NCI-H1105 treated with DMSO at 0.1 percent for 48 hours (cell line): ENCODE data around the gene ATXN2.
"Not testable (repeated sequence)": the region's sequence is repeated elsewhere in the genome, so short reads cannot be mapped to it uniquely, and the experiment has no call there.

Experiments used
- DNase-seq: peaks from one replicate; lab custom pipeline; 2025; lab: John Stamatoyannopoulos, UW

The ATXN2 gene

DNA sequence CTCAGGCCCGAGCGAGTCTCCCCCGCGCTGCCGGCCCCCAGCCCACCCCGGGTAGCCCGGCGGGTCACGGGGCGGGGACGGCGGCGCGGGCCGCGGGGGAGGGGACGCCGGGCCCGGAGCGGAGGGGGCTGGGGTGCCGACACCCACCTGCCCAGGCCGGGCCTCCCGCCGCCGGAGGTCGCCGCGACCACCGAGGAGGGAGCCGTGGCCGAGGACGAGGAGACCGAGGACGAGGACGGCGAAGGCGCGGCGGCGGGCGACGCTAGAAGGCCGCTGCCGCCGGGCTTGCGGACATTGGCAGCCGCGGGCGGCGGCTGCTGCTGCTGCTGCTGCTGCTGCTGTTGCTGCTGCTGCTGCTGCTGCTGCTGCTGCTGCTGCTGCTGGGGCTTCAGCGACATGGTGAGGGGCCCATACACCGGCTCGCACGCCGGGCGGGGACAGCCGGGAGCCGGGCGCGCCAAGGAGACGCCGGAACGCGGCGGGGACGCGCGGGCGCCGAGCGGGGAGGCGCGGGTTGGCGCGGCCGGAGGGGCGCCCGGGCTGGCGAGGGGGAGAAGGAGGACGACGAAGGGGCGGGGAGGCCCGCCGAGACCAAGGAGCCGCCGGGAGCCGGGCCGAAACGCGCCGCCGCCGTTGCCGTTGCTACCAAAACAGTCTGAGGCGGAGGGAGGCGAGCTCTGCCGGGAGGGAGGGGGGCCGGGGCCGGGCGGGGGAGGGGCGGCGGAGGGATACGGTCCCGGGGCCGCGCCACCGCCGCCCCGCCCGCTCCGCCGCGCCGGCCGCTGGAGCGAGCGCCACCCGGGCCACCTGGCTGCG, at the start of gene ATXN2:
ATXN2 (minus strand) TSS at position 679 of the 816 bp plus-strand sequence; CDS start at position 398, 281 bp downstream.
- peak; percentile 74 for DNase-seq

GRCh38 chr12:111645433-111645832, 46.3 kb upstream of the ATXN2 start:
- no peak for DNase-seq

GRCh38 chr12:111643427-111643826, 44.3 kb upstream of the ATXN2 start:
- no peak for DNase-seq

GRCh38 chr12:111642681-111643426, 43.7 kb upstream of the ATXN2 start:
- no peak for DNase-seq

- no peak for DNase-seq
Observed at GRCh38 chr12:111640506-111640905, 41.4 kb upstream of the ATXN2 start.

DNA sequence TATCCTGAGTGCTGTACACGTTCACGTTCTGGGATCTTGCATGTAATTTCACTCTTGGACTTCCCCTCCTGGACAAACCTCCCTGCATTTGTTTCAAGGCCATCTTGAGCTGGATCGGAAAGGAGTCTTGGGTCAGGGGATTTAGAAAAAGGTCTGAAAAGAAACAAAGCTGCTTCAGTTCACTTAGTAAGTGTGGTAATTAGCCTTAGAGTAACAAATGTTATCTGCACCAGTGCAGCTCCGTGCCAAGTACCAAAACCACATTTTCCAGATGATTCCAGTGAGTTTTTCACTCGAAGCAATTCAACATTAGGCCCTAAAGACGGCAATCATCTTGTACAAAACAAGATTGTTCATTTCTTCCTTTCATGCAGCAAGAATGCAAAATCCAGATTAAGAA, 39.4 kb upstream of the ATXN2 start:
- DNase-seq, result no peak

DNA sequence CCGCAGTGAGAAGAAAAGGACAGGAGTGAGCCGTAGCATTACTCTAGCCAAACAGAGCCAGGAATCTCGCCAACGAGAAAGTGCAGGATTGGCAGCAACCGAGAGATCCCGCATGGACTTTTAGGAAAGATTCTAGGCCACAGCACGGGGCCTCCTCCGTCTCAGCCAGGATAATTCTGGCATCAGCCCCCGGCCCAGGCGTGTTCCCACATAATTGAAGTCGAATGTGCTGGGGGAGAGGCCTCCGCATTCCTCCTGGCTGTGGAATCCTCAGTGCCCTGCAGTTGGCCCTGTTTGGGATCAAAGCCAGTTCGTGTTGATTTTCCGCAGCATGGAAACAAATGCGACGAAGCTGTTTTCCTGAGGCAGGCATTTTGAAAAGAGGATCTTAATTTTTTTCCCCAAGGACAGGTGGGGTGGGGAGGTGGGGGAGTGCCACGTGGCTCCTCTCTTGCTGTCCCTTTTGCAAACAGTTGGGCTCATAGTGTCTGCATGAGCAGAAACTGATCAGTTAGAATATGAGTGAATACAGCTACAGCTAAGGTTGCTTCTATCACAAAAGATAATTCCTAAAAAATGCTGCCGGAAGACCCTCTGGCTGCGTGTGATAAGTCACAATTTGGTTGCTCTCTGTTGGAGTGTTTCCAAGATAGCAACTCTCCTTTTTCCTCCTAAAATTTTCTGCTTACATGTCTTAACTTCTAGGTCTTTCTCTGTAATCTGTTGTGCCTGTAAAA, 37.3 kb upstream of the ATXN2 start:
- DNase-seq, result no peak

- no peak for DNase-seq
Observed at GRCh38 chr12:111635524-111635923, 36.4 kb upstream of the ATXN2 start.

DNA sequence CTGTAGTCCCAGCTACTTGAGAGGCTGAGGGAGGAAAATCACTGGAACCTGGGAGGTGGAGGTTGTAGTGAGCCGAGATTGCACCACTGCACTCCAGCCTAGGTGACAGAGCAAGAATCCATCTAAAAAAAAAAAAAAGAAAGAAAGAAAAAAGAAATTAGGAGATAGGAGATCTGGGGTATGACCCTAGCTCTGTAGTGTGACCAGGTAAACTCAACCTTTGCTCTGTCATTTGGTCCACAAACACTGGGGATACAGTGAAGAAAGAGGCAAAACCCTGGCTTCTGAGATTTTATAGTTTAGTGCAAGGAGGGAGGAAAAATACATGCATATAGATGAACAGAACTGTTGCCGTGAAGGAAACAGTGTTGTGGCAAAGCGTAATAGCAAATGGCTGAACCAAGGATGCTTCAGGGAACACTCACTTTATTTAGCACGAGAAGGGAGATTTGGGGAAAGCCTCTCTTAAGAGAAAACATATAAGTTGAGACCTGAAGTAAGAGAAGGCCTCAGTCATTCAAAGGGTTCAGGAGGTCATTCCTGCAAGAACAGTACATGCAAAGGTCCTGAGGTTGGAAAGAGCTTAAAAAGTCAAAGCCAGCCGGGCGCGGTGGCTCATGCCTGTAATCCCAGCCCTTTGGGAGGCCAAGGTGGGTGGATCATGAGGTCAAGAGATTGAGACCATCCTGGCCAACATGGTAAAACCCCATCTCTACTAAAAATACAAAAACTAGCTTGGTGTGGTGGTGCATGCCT, 29.6 kb upstream of the ATXN2 start:
- no peak for DNase-seq

- no peak for DNase-seq
Observed at GRCh38 chr12:111626230-111626629, 27.1 kb upstream of the ATXN2 start.

DNA sequence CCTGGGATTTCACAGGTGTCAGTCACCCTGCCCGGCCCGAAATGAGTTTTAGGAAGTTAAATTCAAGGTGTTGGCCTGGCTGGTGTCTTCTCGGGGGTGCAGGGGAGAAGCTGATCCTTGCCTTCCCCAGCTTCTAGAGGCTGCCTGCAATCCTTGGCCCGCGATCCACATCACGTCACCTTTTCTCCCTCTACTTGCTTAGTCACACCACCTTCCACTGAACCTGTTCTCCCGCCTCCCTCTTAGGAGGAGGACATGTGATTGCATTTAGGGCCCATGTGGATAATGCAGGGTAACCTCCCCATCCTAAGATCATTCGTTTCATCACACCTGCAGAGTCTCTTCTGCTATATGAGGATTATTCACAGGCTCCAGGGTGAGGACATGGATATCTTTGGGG, 25.4 kb upstream of the ATXN2 start:
- DNase-seq, result no peak

- DNase-seq, result not testable (repeated sequence)
Observed at GRCh38 chr12:111617841-111618240, 18.7 kb upstream of the ATXN2 start.

- DNase-seq, result no peak
Observed at GRCh38 chr12:111616177-111616623, 17.1 kb upstream of the ATXN2 start.

DNA sequence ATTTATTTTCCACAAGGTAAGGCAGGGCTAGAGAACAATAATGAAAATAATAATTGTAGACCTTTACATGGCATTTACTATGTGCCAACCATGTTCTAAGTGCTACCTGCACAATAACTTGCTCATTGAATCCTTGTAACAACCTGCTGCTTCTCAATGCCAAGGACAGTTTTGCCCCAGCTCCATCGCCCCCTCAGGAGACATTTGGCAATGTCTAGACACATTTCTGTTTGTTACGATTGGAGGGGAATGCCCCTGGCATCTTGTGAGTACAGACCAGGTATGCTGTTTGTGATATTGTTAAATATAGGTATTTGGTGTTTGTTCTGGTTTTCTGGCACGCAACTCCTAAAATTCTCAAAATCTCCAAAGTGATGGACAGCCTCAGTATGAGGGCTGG, 8.1 kb upstream of the ATXN2 start:
- DNase-seq, result no peak

DNA sequence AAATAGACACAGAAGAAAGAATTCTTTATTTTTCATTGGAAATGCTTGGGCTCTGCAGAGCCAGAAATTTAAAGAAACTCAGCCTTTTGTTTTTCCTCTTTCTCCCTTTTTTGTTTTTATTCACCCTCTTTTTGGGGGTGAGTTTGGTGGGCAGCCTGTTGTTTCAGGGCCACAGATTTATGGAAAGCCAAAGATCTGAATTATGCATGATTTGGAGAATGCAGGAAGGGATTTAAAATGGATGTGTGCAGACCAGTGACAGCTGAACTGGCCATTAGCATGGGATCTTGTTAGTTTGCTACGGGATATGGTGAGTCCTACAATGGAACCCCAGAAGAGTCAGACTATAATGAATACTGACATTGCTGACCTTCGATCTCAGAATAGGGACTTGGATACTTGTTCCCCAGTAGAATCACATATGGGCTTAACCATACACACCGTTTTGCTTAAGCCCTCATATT, 7.7 kb upstream of the ATXN2 start:
- DNase-seq, result no peak

DNA sequence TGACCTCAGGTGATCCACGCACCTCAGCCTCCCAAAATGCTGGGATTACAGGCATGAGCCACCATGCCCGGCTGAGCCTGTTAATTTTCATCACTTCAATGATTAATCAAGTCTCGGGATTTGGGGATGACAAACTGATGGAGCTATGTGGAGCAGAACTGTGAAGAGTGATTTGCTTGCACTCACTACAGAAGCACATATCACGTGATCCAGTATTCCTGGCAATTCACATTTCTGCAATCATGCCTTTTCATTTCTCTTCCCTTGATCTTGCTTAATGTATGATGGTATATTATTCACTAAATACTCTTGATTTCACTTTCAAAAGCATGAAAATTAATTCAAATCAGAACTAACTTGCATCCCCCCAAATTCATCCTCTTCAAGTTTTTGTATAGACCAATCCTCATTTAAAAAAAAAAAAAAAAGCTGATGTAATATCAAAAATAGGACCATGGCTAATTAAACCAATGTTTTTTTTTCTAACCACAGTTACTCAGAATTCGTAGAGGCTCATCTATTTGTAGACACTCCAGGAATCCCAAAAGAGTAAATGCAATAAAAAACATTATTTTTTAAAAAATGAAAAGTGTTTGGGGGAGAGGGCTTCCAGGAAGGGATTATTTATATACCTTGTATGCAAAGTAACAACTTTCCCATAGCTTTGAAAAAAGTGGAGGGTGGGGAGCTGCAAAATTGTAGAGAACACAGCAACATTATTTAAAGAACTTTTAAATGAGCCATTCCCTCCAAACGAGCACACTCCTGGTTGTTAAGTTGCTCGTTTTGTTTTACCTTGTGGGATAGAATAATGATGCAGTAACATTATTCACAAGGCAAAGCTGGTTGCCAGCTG, 7.0 kb upstream of the ATXN2 start:
- no peak for DNase-seq

- DNase-seq, result not testable (repeated sequence)
Observed at GRCh38 chr12:111602857-111603256, 3.7 kb upstream of the ATXN2 start.

DNA sequence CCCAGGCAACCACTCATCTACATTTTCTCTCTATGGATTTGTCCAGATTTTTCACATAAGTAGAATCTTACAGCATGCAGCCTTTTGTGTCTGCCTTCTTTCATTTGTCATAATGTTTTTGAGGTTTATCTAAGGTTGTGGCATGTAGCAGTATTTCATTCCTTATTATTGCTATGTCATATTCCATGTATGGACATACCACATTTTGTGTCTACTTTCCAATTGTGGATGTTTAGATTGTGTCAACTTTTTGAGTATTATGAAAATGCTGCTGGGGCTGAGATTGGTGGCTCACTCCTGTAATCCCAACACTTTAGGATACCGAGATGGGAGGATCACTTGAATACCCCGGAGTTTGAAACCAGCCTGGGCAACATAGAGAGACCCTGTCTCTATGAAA, 3.2 kb upstream of the ATXN2 start:
- DNase-seq, result no peak

DNA sequence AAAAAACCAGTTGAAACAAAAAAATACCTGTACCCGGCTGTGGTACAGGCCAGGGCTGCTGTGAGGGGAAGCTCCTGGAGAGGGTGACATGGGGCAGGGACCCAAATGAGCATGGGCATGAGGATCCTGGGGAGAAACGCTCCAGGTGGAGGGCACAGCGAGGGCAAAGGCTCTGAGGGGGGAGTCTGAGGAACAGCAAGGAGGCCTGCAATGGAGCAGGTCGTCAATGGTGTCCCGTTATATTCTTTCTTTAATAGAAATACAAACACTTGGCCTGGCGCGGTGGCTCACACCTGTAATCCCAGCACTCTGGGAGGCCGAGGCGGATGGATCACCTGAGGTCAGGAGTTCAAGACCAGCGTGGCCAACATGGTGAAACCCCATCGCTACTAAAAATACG, 1.9 kb upstream of the ATXN2 start:
- DNase-seq, result not testable (repeated sequence)

DNA sequence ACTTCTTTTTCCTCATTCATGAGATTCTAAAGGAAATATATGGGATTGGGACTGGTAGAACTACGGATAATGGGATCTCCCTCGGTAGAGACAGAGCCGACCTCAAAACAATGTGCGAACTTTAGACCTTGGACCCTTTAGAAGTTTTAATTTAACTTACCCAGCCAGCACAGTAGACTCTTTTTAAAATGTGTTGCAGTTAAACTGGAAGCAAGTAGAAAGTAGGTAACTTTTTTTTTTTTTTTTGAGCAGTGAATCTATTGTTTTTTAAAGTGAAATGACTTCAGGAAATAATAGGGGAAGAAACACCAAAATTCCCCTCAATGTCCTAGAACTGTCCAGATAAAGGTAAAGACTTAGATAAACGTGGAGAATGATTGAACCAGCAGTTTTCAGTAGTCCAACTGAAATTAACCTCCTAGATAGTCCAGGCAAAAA, 1.1 kb upstream of the ATXN2 start:
- DNase-seq, result no peak
